ENCODE results near the gene PDK4.
A peak's percentile ranks its signal among the peaks of the same experiment; 100 is the strongest.
"Not testable (repeated sequence)": the region's sequence is repeated elsewhere in the genome, so short reads cannot be mapped to it uniquely, and the experiment has no call there.

Gene PDK4

DNA sequence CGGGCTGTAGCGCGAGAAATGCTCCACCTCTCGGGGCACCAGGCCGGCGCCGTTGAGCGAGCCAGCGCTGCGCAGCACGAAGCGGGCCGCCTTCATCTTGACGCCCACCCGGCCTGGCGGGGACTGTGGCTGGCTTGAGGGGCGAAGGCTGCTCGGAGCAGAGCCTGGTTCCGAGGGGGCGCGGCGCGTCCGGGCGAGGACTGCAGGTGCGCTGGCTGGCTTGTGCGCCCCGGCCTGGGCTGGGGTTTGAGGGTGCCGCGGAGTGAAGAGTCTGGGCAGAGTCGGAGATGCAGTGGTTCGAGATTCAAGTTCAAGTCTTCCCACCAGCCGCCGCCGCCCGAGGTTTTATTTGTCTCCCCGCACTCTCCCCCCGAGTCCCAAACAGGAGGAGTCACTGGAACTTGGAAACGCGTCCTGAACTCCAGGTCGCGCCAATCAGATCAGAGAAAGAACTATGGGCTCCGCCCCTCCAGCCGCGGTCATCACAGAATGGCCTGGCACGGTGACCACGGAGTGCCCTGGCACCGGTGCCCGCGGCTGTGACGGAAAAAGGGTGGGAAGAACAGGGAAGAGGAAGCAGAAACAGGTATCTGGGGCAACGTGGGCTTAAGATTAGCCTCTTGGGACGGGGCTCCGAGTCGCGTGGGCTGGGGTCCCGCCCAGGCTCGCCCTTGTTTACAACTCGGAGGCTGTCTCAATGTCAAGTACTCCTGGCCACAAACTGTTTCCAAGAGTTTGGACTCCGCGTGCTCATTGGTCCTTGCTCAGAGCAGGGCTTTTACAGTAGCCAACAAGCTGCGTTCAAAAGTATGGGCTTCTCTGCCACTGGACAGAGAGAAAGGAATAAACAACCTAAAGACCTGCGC, at the start of gene PDK4:
Gene PDK4 (minus strand): TSS at position 319 of the 866 bp plus-strand sequence. CDS start 223 bp downstream, at position 96.
- DNase-seq: no peak

DNA sequence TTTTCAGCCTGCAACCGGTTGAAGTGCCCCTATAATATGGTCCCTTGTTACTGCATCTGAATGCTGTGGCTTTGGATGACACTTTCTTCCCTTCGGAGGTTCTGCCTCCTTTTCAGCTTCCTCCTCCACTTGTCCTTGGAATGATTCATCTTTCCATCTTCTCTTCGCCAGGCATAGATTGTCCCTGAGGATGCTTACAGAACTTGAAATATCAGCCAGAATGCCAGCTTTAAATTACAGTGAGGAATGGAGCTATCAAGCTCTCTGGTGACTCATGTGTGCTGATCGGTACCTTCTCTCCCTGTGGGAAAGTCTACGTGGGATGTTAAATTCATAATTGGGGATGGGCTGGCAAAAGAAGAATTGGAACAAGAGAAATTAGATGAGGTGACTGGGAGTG, 45.9 kb upstream of the PDK4 start:
- no peak for DNase-seq

DNA sequence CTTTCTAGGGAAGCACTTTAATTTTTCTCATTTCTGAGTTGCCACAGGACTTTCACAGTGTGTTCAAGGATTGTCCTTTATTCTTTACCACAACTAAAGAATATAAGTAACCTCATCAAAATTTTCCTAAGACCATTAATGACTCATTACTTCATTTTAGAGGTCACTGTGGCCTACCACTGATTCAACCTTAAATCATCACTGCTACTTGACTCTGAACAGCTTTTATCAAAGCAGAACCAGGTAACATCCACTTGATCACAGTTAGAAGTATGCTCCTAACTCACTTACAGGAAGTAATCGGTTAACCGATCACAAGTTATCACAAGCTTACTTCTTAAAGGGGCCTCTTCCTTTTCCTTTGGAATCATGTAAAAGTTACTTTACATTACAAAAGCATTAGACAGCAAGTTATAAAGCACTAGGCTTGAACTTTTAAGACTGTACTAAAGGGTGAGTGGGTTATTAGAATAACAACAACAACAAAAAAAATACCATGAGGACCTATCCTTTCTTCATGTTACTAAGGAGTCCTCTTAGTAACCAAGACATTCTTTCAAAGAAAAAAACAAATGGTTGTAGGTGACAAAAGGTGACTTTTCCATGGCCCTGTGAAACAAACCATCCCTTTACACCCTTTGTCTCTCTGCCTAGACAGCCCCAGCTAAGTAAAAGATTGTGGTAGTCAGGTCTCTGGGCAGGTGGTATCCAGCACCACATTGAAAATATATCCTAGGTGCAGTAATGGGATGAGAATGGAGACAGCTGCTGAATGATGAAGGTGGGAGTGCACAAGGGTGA, 40.0 kb upstream of the PDK4 start:
- no peak for DNase-seq

DNA sequence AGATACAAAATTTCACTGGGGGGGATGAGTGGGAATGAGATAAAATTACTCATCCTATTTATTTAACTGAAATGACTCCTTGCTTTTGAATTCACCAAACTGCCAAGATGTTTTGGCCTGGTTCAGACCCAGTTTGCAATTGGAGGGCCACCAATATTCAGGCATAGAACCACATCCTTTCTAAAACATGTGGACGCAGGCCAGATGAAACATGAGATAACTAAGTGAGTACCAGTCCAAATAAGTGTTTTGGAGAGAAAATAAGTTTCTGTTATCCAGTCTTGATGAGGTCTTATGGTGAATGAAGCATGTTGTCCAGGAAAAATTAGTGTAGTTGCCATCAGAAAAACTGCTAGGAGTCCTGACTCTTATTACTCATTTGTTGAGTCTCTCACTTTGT, 36.3 kb upstream of the PDK4 start:
- no peak for DNase-seq

DNA sequence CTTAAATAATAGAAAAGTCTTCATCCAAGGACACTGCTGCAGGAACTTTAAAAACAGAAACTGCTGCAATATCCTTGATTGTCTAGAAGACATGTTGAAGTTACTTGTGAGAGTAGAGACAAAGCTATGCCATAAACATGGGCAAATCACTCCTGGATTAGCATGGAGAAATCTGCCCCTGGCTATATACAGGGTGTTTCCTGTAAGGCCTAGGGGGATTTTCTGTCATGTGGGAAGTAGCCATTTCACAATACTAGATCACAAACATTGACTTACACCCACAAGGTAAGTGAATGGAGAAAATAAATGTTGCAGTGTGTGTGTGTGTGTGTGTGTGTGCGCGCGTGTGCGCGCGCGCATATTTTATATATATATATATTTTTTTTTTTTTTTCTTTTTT, 35.2 kb upstream of the PDK4 start:
- DNase-seq: no peak

DNA sequence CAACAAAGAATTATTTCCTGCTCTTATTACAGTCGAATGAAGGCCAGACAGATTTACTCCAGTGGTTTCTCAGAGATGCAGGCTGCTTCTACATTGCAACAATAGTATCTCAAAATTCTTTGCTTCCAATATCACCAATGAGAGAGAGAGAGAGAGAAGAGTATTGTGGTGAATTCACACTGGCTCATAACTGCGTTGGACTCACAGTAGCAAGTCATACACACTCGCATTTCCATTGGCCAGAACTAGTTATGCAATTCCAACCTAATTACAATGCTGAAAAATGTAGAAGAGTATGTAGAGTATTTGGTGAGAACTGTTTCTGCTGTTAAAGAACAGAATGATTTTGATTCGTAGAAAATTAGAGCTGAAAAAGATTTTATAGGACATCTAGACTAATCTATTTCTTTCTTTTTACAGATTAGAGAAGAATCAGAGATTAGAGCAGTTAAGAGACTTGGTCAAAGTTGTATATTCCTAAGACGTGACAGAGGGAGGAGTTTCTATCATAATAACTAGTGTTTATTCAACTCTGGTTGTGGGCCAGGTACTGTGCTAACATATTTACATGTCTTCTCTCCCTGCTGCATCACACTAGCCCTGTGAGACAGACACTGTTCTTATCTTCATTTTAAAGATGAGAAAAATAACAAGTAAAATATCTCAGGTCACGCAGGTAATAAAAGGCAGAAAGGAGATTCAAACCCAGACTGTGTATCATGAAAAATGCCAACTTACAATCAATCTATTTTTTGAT, 34.6 kb upstream of the PDK4 start:
- DNase-seq: no peak

GRCh38 chr7:95628831-95629439, 32.6 kb upstream of the PDK4 start:
- DNase-seq: peak; percentile 23

DNA sequence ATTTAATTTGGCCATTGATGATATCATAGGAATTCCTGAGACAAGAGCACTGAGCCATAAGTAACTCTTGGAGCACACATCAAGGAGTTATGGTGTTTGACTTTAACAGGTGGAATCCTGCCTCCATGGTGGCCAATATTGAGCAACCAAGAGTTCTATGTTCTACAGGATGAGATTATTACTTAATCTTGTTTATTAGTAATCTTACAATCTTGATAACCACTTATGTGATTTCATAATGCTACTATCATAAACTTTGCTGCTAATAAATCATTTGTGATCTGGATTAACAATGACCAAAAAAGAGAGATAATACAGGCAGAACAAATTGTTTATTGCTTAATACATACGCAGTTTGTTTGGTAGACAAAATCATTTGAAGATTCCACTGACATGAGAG, 27.5 kb upstream of the PDK4 start:
- no peak for DNase-seq

- no peak for DNase-seq
These were observed 26.5 kb upstream of the PDK4 start for GRCh38 chr7:95622859-95623258.

GRCh38 chr7:95622001-95622549, 25.8 kb upstream of the PDK4 start:
- DNase-seq: no peak

DNA sequence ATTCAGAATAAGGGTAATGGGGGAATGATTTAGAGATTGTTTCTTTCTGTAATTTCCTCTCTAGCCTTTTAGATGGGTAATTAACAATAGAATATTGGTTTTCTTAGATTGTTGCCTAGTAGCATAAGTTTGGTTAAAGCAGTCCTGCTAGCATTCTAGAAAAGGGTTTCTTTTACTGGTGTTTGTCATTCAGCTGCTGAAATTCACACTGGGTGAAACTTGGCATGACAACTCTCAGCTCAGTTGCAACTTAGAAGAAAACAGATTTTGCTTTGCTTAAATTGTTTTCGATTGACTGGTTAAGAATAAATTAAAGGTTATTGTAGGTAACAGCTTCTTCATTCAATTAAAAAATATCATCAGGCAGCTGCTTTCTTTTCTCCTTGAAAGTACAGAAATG, 25.1 kb upstream of the PDK4 start:
- no peak for DNase-seq

DNA sequence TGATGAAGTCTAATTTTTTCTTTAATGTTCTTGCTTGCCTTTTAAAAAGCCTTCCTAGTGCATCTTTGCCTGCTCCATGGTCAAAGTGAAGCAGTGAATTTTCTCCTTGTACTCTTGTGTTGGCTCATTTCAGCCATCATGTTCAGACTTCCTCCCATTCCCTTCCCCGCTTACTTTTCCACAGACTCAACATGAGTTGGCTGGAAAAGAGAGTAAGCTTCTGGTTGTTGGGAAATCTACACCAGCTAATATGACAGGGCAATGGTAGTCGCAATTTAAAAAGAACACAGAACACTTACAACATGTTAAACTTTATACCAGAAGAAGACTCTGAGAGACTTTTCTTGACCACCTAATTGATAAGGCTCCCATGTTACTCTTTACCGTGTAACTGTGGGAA, 24.3 kb upstream of the PDK4 start:
- no peak for DNase-seq

- DNase-seq: no peak
These were observed 23.6 kb upstream of the PDK4 start for GRCh38 chr7:95619921-95620320.

- DNase-seq: no peak
These were observed 23.2 kb upstream of the PDK4 start for GRCh38 chr7:95619517-95619916.

- DNase-seq: no peak
These were observed 18.2 kb upstream of the PDK4 start for GRCh38 chr7:95614442-95614940.

DNA sequence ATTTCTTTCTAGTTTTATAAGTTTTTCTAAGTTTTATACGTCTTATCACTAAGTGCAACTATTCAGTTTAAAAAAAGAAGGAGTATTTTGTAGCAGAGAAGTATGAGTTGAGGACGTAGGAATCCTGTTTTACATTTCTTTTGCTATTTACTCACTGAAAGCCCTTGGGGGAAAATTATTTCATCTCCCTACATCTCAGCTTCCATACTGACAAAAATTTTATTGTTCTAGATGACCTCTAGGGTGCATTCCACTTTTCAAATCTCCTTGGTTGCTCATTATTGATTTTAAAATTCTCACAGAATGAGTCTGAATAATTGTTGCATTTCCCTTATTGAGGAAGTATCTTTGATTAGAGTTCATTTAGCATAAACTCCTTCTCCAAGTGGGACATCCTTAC, 14.9 kb upstream of the PDK4 start:
- no peak for DNase-seq

DNA sequence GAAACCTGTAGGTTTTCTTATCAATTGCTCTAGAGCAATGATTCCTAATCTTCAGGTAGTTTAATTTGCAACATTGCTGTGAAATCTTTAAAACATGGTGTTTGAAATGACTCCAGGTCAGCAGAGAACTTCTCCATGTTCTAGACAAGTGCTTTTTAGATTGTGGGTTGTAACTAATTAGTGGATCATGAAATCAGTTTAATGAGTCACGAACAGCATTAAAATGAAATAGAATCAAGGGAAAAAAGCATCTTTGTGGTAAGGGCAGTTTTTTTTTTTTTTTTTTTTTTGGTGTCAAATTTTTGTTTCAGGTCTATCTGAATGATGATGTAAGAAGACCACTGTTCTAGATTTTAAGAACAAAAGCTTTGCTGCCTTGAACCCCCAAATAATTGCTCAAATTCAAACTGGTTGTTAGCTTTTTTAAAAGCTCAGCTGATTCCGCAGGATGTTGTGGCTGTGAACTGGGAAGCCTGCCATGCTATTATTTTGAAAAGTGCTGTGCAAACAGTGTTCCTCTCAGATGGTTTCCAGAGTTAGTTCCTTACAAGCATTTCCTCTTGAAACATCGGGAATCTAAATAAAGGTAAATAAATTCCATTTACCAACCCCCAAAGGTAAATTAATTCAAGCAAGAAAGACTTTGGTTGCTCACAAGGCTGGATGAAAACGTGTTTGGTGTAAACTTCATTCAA, 13.1 kb upstream of the PDK4 start:
- DNase-seq: peak; percentile 80

DNA sequence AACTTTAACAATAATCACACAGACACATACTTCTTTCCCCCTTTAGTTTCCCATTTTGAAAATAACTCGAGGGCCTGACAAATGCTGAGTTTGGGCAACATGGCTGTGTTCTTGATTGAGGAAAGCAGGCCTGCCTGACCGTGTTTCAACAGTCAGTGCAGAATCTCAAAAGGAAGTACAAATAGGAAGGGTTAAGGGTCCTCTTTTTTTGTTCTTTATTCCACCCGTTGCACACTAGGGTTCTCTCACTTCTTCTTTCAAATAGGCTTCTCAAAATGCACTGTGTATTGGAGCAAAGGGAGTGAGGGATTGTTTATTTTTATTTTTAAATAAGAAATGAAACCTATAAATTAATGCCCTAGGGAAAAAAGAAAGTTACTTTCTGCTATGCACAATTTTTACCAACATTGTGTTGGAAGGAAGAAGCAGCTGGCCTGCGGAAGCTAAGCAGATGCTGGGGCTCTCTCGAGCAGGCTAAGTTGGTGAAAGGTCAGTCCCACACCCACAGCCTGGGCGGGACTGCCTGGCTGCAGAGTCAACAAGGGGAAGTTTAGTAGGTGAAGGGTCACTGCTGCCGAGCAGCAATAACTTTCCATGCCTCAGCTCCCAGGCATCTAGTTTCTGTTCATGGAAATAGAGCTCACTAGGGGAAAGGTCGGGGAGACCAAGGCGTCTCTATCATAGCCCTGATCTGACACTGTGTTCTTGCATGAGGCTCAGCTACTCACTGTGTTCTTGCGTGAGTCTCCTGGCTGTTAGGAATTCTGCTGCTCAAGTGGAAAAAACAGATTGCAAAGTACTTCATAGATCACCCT, 12.2 kb upstream of the PDK4 start:
- no peak for DNase-seq

GRCh38 chr7:95607561-95607960, 11.2 kb upstream of the PDK4 start:
- no peak for DNase-seq

- DNase-seq: no peak
These were observed 9.0 kb upstream of the PDK4 start for GRCh38 chr7:95605275-95605674.

DNA sequence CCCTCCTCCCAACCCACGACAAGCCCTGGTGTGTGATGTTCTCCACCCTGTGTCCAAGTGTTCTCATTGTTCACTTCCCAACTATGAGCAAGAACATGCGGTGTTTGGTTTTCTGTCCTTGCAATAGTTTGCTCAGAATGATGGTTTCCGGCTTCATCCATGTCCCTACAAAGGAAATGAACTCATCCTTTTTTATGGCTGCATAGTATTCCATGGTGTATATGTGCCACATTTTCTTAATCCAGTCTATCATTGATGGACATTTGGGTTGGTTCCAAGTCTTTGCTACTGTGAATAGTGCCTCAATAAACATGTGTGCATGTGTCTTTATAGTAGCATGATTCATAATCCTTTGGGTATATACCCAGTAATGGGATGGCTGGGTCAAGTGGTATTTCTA, 8.5 kb upstream of the PDK4 start:
- not testable (repeated sequence) for DNase-seq

All from NCI-H2081 treated with DMSO at 0.1 percent for 48 hours (cell line).